Testis (tissue), 2 donors: ENCODE results near the gene AGK.

ENCODE experiments used
- CTCF ChIP-seq, 3 experiments: fragments of 450-650 bp in 2 of 3; fragments of 200-600 bp in 1 of 3; sonication (generic) in 1 of 3; IDR thresholded peaks; one replicate each; pipeline ENCODE4 v1.5.1; 2016 to 2019; ENCODE audit warnings: antibody characterized with exemption in 3 of 3, mild to moderate bottlenecking in 2 of 3, moderate library complexity in 1 of 3
- POLR2A ChIP-seq: fragments of 450-650 bp; IDR thresholded peaks from one replicate; pipeline ENCODE4 v1.6.1; 2017; ENCODE audit warnings: antibody characterized with exemption, mild to moderate bottlenecking, moderate library complexity

- TF ChIP-seq CTCF (IDR thresholded peaks at IDR 0.05) = peak; percentile 76 to 97 (median 93)
- TF ChIP-seq POLR2A = no peak
Measured at GRCh38 chr7:141533149-141533949, 17.9 kb upstream of the AGK start.
